HEK293 (cell line): ENCODE data around the gene SLC7A10.

Source experiments
- KLF1 ChIP-seq: fragments of 450-650 bp; formaldehyde crosslinking; IDR thresholded peaks from 2 replicates; pipeline ENCODE4 v1.5.1; 2016; ENCODE audit warnings: missing biosample characterization, missing genetic modification characterization
- TCF7L2 ChIP-seq: IDR thresholded peaks from 2 replicates; pipeline ENCODE4 v1.6.1; 2011; ENCODE audit warnings: low read depth, mild to moderate bottlenecking, inconsistent platforms, low read length, moderate library complexity, borderline replicate concordance
- ZNF274 ChIP-seq, 2 experiments: fragments of 200-500 bp in 1 of 2; fragments of 450-650 bp in 1 of 2; sonication (Bioruptor generic) in 1 of 2; formaldehyde crosslinking in 1 of 2; IDR thresholded peaks; 2 replicates each; pipeline versions ENCODE4 v1.5.1 to v1.6.1; 2014 to 2016; ENCODE audit warnings: borderline replicate concordance in 1 of 2, inconsistent platforms in 1 of 2, low read length in 1 of 2, missing biosample characterization in 1 of 2, missing genetic modification characterization in 1 of 2
- ZNF510 ChIP-seq: fragments of 450-650 bp; formaldehyde crosslinking; IDR thresholded peaks from 2 replicates; pipeline ENCODE4 v1.5.1; 2018; ENCODE audit warnings: mild to moderate bottlenecking, missing genetic modification characterization, missing biosample characterization; ENCODE audit not compliant: insufficient replicate concordance
- TF ChIP-seq, protein P1 (sequence below): fragments of 450-650 bp; formaldehyde crosslinking; IDR thresholded peaks from 2 replicates; pipeline ENCODE4 v1.5.1; 2016; ENCODE audit warnings: missing biosample characterization, missing genetic modification characterization
- TF ChIP-seq, protein P2 (sequence below): fragments of 450-650 bp; formaldehyde crosslinking; IDR thresholded peaks from 2 replicates; pipeline ENCODE4 v1.5.1; 2016; ENCODE audit warnings: missing biosample characterization, missing genetic modification characterization, low read depth
- TF ChIP-seq, protein P3 (sequence below): fragments of 450-650 bp; formaldehyde crosslinking; IDR thresholded peaks from 2 replicates; pipeline ENCODE4 v1.5.1; 2016; ENCODE audit warnings: missing biosample characterization, missing genetic modification characterization
- TF ChIP-seq, protein P4 (sequence below): fragments of 450-650 bp; formaldehyde crosslinking; conservative IDR thresholded peaks from 2 replicates; pipeline ENCODE4 v1.5.1; 2016; ENCODE audit warnings: low read depth, missing biosample characterization, missing genetic modification characterization
- TF ChIP-seq, protein P5 (sequence below): fragments of 450-650 bp; formaldehyde crosslinking; IDR thresholded peaks from 2 replicates; pipeline ENCODE4 v1.5.1; 2016; ENCODE audit warnings: missing biosample characterization, missing genetic modification characterization
- TF ChIP-seq, protein P6 (sequence below): fragments of 450-650 bp; formaldehyde crosslinking; IDR thresholded peaks from 2 replicates; pipeline ENCODE4 v1.5.1; 2016; ENCODE audit warnings: missing biosample characterization, missing genetic modification characterization
- TF ChIP-seq, protein P7 (sequence below): fragments of 450-650 bp; formaldehyde crosslinking; IDR thresholded peaks from 2 replicates; pipeline ENCODE4 v1.5.1; 2017; ENCODE audit warnings: missing biosample characterization, missing genetic modification characterization

DNA sequence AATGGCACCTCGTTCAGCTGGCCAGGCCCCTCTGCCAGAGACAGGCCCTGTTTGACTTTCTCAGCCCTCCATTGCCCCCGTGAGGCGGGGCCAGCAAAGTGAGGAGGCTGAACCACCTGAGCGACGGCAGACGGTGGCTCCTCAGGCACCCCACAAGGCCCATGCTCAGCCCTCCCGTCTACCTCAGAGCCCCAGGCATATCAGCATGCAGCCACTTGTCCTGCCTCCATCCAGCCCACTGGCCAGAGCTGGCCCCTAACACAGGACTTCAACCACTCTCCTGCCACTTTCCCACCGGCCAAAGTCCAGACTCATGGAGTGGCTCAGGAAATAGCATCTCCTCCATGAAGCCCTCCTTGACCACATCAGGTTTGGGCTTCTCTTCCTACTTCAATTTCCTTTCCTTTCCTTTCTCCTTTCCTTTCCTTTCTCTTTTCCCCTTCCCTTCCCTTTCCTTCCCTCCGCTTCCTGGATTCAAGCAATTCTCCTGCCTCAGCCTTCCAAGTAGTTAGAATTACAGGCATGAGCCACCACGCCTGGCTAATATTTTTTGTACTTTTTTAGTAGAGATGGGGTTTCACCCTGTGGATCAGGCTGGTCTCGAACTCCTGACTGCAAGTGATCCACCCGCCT lies 9.3 kb downstream of the SLC7A10 start:
- TF ChIP-seq, protein P1, sequence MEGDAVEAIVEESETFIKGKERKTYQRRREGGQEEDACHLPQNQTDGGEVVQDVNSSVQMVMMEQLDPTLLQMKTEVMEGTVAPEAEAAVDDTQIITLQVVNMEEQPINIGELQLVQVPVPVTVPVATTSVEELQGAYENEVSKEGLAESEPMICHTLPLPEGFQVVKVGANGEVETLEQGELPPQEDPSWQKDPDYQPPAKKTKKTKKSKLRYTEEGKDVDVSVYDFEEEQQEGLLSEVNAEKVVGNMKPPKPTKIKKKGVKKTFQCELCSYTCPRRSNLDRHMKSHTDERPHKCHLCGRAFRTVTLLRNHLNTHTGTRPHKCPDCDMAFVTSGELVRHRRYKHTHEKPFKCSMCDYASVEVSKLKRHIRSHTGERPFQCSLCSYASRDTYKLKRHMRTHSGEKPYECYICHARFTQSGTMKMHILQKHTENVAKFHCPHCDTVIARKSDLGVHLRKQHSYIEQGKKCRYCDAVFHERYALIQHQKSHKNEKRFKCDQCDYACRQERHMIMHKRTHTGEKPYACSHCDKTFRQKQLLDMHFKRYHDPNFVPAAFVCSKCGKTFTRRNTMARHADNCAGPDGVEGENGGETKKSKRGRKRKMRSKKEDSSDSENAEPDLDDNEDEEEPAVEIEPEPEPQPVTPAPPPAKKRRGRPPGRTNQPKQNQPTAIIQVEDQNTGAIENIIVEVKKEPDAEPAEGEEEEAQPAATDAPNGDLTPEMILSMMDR (tag by site-specific recombination): peak; percentile 58
- no peak for TF ChIP-seq TCF7L2
- TF ChIP-seq, protein P2, sequence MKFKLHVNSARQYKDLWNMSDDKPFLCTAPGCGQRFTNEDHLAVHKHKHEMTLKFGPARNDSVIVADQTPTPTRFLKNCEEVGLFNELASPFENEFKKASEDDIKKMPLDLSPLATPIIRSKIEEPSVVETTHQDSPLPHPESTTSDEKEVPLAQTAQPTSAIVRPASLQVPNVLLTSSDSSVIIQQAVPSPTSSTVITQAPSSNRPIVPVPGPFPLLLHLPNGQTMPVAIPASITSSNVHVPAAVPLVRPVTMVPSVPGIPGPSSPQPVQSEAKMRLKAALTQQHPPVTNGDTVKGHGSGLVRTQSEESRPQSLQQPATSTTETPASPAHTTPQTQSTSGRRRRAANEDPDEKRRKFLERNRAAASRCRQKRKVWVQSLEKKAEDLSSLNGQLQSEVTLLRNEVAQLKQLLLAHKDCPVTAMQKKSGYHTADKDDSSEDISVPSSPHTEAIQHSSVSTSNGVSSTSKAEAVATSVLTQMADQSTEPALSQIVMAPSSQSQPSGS (tag by site-specific recombination): no peak
- TF ChIP-seq, protein P3, sequence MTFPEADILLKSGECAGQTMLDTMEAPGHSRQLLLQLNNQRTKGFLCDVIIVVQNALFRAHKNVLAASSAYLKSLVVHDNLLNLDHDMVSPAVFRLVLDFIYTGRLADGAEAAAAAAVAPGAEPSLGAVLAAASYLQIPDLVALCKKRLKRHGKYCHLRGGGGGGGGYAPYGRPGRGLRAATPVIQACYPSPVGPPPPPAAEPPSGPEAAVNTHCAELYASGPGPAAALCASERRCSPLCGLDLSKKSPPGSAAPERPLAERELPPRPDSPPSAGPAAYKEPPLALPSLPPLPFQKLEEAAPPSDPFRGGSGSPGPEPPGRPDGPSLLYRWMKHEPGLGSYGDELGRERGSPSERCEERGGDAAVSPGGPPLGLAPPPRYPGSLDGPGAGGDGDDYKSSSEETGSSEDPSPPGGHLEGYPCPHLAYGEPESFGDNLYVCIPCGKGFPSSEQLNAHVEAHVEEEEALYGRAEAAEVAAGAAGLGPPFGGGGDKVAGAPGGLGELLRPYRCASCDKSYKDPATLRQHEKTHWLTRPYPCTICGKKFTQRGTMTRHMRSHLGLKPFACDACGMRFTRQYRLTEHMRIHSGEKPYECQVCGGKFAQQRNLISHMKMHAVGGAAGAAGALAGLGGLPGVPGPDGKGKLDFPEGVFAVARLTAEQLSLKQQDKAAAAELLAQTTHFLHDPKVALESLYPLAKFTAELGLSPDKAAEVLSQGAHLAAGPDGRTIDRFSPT (tag by site-specific recombination): no peak
- TF ChIP-seq, protein P4, sequence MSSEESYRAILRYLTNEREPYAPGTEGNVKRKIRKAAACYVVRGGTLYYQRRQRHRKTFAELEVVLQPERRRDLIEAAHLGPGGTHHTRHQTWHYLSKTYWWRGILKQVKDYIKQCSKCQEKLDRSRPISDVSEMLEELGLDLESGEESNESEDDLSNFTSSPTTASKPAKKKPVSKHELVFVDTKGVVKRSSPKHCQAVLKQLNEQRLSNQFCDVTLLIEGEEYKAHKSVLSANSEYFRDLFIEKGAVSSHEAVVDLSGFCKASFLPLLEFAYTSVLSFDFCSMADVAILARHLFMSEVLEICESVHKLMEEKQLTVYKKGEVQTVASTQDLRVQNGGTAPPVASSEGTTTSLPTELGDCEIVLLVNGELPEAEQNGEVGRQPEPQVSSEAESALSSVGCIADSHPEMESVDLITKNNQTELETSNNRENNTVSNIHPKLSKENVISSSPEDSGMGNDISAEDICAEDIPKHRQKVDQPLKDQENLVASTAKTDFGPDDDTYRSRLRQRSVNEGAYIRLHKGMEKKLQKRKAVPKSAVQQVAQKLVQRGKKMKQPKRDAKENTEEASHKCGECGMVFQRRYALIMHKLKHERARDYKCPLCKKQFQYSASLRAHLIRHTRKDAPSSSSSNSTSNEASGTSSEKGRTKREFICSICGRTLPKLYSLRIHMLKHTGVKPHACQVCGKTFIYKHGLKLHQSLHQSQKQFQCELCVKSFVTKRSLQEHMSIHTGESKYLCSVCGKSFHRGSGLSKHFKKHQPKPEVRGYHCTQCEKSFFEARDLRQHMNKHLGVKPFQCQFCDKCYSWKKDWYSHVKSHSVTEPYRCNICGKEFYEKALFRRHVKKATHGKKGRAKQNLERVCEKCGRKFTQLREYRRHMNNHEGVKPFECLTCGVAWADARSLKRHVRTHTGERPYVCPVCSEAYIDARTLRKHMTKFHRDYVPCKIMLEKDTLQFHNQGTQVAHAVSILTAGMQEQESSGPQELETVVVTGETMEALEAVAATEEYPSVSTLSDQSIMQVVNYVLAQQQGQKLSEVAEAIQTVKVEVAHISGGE (tag by site-specific recombination): no peak
- TF ChIP-seq ZNF274 (IDR thresholded peaks at IDR 0.05; ENCODE audit: low read length): no peak
- no peak for TF ChIP-seq ZNF274 (tag by site-specific recombination; IDR thresholded peaks at IDR 0.05; ENCODE audit: borderline replicate concordance)
- no peak for TF ChIP-seq KLF1 (tag by site-specific recombination)
- TF ChIP-seq, protein P5, sequence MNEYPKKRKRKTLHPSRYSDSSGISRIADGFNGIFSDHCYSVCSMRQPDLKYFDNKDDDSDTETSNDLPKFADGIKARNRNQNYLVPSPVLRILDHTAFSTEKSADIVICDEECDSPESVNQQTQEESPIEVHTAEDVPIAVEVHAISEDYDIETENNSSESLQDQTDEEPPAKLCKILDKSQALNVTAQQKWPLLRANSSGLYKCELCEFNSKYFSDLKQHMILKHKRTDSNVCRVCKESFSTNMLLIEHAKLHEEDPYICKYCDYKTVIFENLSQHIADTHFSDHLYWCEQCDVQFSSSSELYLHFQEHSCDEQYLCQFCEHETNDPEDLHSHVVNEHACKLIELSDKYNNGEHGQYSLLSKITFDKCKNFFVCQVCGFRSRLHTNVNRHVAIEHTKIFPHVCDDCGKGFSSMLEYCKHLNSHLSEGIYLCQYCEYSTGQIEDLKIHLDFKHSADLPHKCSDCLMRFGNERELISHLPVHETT (tag by site-specific recombination): no peak
- TF ChIP-seq ZNF510: no peak
- TF ChIP-seq, protein P6, sequence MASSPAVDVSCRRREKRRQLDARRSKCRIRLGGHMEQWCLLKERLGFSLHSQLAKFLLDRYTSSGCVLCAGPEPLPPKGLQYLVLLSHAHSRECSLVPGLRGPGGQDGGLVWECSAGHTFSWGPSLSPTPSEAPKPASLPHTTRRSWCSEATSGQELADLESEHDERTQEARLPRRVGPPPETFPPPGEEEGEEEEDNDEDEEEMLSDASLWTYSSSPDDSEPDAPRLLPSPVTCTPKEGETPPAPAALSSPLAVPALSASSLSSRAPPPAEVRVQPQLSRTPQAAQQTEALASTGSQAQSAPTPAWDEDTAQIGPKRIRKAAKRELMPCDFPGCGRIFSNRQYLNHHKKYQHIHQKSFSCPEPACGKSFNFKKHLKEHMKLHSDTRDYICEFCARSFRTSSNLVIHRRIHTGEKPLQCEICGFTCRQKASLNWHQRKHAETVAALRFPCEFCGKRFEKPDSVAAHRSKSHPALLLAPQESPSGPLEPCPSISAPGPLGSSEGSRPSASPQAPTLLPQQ: no peak
- TF ChIP-seq, protein P7, sequence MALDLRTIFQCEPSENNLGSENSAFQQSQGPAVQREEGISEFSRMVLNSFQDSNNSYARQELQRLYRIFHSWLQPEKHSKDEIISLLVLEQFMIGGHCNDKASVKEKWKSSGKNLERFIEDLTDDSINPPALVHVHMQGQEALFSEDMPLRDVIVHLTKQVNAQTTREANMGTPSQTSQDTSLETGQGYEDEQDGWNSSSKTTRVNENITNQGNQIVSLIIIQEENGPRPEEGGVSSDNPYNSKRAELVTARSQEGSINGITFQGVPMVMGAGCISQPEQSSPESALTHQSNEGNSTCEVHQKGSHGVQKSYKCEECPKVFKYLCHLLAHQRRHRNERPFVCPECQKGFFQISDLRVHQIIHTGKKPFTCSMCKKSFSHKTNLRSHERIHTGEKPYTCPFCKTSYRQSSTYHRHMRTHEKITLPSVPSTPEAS (tag by site-specific recombination): no peak
